HEK293 (cell line): ENCODE results near the gene PRR5.

Experiments used
- CTCF ChIA-PET: fragments of 350-600 bp; formaldehyde crosslinking; extraction: SDS; loops from one replicate; lab custom pipeline; 2021; ENCODE audit warnings: antibody characterized with exemption; lab: Yijun Ruan, JAX
- POLR2A ChIA-PET: fragments of 300-600 bp; formaldehyde crosslinking; extraction: SDS; loops from one replicate; lab custom pipeline; 2020; ENCODE audit warnings: antibody characterized with exemption, inconsistent platforms; lab: Yijun Ruan, JAX
- H3K27ac ChIP-seq: fragments of 200-500 bp; sonication (Bioruptor generic); 2 replicates; pipeline ENCODE4 v1.5.1; 2014; ENCODE audit warnings: low read depth, low read length, control low read depth, inconsistent platforms; ENCODE audit errors: extremely low read depth
- H3K36me3 ChIP-seq, 2 experiments: fragments of 200-500 bp in 1 of 2; sonication (Bioruptor generic) in 1 of 2; 1 replicate in 1 of 2; 2 replicates in 1 of 2; pipeline ENCODE4 v1.5.1; 2014 to 2017; ENCODE audit warnings: inconsistent platforms in 2 of 2, low read length in 2 of 2; ENCODE audit not compliant: control insufficient read depth in 2 of 2, insufficient read depth in 1 of 2
- H3K4me1 ChIP-seq: fragments of 200-500 bp; sonication (Bioruptor generic); 2 replicates; pipeline ENCODE4 v1.5.1; 2014; ENCODE audit warnings: mild to moderate bottlenecking, low read length, inconsistent platforms; ENCODE audit not compliant: control insufficient read depth, insufficient read depth
- H3K4me3 ChIP-seq: 2 replicates; pipeline ENCODE4 v1.5.1; 2011; ENCODE audit warnings: low read depth, mild to moderate bottlenecking, control low read depth, low read length, moderate library complexity
- H3K9me3 ChIP-seq: fragments of 200-500 bp; sonication (Bioruptor generic); 2 replicates; pipeline ENCODE4 v1.5.1; 2014; ENCODE audit warnings: low read depth, low read length, inconsistent platforms; ENCODE audit not compliant: control insufficient read depth, insufficient read depth
- ATF2 ChIP-seq: fragments of 450-650 bp; formaldehyde crosslinking; IDR thresholded peaks from 2 replicates; pipeline ENCODE4 v1.5.1; 2016; ENCODE audit warnings: missing biosample characterization, missing genetic modification characterization, low read depth
- HOXC10 ChIP-seq: sonication (generic); formaldehyde crosslinking; IDR thresholded peaks from 2 replicates; pipeline ENCODE4 v1.8.1; 2023; ENCODE audit warnings: mild to moderate bottlenecking, missing genetic modification reagents
- KLF17 ChIP-seq: fragments of 450-650 bp; formaldehyde crosslinking; IDR thresholded peaks from 2 replicates; pipeline ENCODE4 v1.5.1; 2016; ENCODE audit warnings: missing biosample characterization, missing genetic modification characterization
- OVOL3 ChIP-seq: fragments of 450-650 bp; formaldehyde crosslinking; IDR thresholded peaks from 2 replicates; pipeline ENCODE4 v1.5.1; 2016; ENCODE audit warnings: missing biosample characterization, missing genetic modification characterization
- PBX3 ChIP-seq: sonication (generic); formaldehyde crosslinking; IDR thresholded peaks from 2 replicates; pipeline ENCODE4 v1.8.1; 2022; ENCODE audit warnings: mild to moderate bottlenecking, moderate library complexity, missing genetic modification reagents
- REPIN1 ChIP-seq: fragments of 450-650 bp; formaldehyde crosslinking; IDR thresholded peaks from 2 replicates; pipeline ENCODE4 v1.5.1; 2017; ENCODE audit warnings: missing biosample characterization, missing genetic modification characterization, low read depth
- SP3 ChIP-seq: fragments of 450-650 bp; formaldehyde crosslinking; IDR thresholded peaks from 2 replicates; pipeline ENCODE4 v1.5.1; 2016; ENCODE audit warnings: missing biosample characterization, missing genetic modification characterization
- SP7 ChIP-seq: fragments of 450-650 bp; formaldehyde crosslinking; IDR thresholded peaks from 2 replicates; pipeline ENCODE4 v1.5.1; 2016; ENCODE audit warnings: missing biosample characterization, missing genetic modification characterization
- TRIM28 ChIP-seq: IDR thresholded peaks from 2 replicates; pipeline ENCODE4 v1.6.1; 2011; ENCODE audit warnings: low read length, control low read depth, borderline replicate concordance
- ZBTB20 ChIP-seq: fragments of 450-650 bp; formaldehyde crosslinking; IDR thresholded peaks from 2 replicates; pipeline ENCODE4 v1.5.1; 2016; ENCODE audit warnings: missing biosample characterization, missing genetic modification characterization
- ZBTB26 ChIP-seq: fragments of 450-650 bp; formaldehyde crosslinking; optimal IDR thresholded peaks from 2 replicates; pipeline ENCODE3; 2016; ENCODE audit warnings: missing biosample characterization, mild to moderate bottlenecking, missing genetic modification characterization
- ZEB2 ChIP-seq: fragments of 450-650 bp; formaldehyde crosslinking; IDR thresholded peaks from 2 replicates; pipeline ENCODE4 v1.5.1; 2016; ENCODE audit warnings: missing biosample characterization, missing genetic modification characterization
- ZFHX2 ChIP-seq: fragments of 450-650 bp; formaldehyde crosslinking; conservative IDR thresholded peaks from 2 replicates; pipeline ENCODE4 v1.5.1; 2016; ENCODE audit warnings: missing biosample characterization, missing genetic modification characterization
- ZNF155 ChIP-seq: fragments of 450-650 bp; formaldehyde crosslinking; IDR thresholded peaks from 2 replicates; pipeline ENCODE4 v1.5.1; 2016; ENCODE audit warnings: missing biosample characterization, missing genetic modification characterization
- ZNF16 ChIP-seq: fragments of 450-650 bp; formaldehyde crosslinking; IDR thresholded peaks from 2 replicates; pipeline ENCODE4 v1.5.1; 2016; ENCODE audit warnings: low read depth, missing biosample characterization, missing genetic modification characterization
- ZNF266 ChIP-seq: fragments of 450-650 bp; formaldehyde crosslinking; IDR thresholded peaks from 2 replicates; pipeline ENCODE4 v1.5.1; 2016; ENCODE audit warnings: missing biosample characterization, missing genetic modification characterization, low read depth
- ZNF394 ChIP-seq: fragments of 450-650 bp; formaldehyde crosslinking; IDR thresholded peaks from 2 replicates; pipeline ENCODE4 v1.5.1; 2016; ENCODE audit warnings: missing biosample characterization, missing genetic modification characterization, mild to moderate bottlenecking, moderate library complexity, borderline replicate concordance
- ZNF404 ChIP-seq: fragments of 450-650 bp; formaldehyde crosslinking; IDR thresholded peaks from 2 replicates; pipeline ENCODE4 v1.5.1; 2017; ENCODE audit warnings: missing biosample characterization, missing genetic modification characterization
- ZNF585B ChIP-seq: fragments of 450-650 bp; formaldehyde crosslinking; IDR thresholded peaks from 2 replicates; pipeline ENCODE4 v1.5.1; 2016; ENCODE audit warnings: missing biosample characterization, missing genetic modification characterization
- ZNF610 ChIP-seq: fragments of 450-650 bp; formaldehyde crosslinking; IDR thresholded peaks from 2 replicates; pipeline ENCODE4 v1.5.1; 2016; ENCODE audit warnings: missing biosample characterization, missing genetic modification characterization, borderline replicate concordance
- ZNF624 ChIP-seq: fragments of 450-650 bp; formaldehyde crosslinking; IDR thresholded peaks from 2 replicates; pipeline ENCODE4 v1.5.1; 2017; ENCODE audit warnings: missing biosample characterization, missing genetic modification characterization
- ZNF704 ChIP-seq: fragments of 450-650 bp; formaldehyde crosslinking; IDR thresholded peaks from 2 replicates; pipeline ENCODE4 v1.5.1; 2016; ENCODE audit warnings: missing biosample characterization, missing genetic modification characterization
- ZNF768 ChIP-seq: fragments of 450-650 bp; formaldehyde crosslinking; IDR thresholded peaks from 2 replicates; pipeline ENCODE4 v1.5.1; 2018; ENCODE audit warnings: missing biosample characterization, mild to moderate bottlenecking, missing genetic modification characterization
- ZNF776 ChIP-seq: fragments of 450-650 bp; formaldehyde crosslinking; IDR thresholded peaks from 2 replicates; pipeline ENCODE4 v1.5.0; 2017; ENCODE audit warnings: missing biosample characterization, missing genetic modification characterization, borderline replicate concordance
- ZNF791 ChIP-seq: fragments of 450-650 bp; formaldehyde crosslinking; IDR thresholded peaks from 2 replicates; pipeline ENCODE4 v1.5.1; 2016; ENCODE audit warnings: missing biosample characterization, missing genetic modification characterization

PRR5 gene

GRCh38 chr22:44711690-44712555, 9.9 kb downstream of the PRR5 start:
- Histone ChIP-seq H3K4me1 (peaks cover 2% of the 10 kb centered on the region; the same call in 1 of the 2 replicates), H3K27ac (no peak overlapping the region), H3K36me3 (peaks cover 0 to 4% of the 10 kb centered on the region in 2 experiments; a peak in 2 of 3 replicates), H3K4me3 (no peak overlapping the region), H3K9me3 (no peaks in the 10 kb centered on the region)
- POLR2A ChIA-PET = no interaction called here
- CTCF ChIA-PET = interaction anchor here (1.6 kb wide), 1 partner anchor 23 kb away, joined by 6 read pairs; no protein-coding TSS in a partner anchor
- TF ChIP-seq KLF17 (tag by site-specific recombination) = no peak
- TF ChIP-seq ZNF768 (tag by site-specific recombination) = no peak
- TF ChIP-seq ZNF155 (tag by site-specific recombination) = no peak
- TF ChIP-seq ZNF16 = no peak
- no peak for TF ChIP-seq ZEB2 (tag by site-specific recombination)
- no peak for TF ChIP-seq ZFHX2 (tag by site-specific recombination)
- no peak for TF ChIP-seq SP3 (tag by site-specific recombination)
- no peak for TF ChIP-seq ZNF266 (tag by site-specific recombination)
- TF ChIP-seq ZNF791 (tag by site-specific recombination) = no peak
- no peak for TF ChIP-seq ZNF704 (tag by site-specific recombination)
- no peak for TF ChIP-seq ZNF394 (tag by site-specific recombination)
- no peak for TF ChIP-seq SP7 (tag by site-specific recombination)
- TF ChIP-seq ZNF610 (tag by site-specific recombination) = no peak
- TF ChIP-seq ZNF624 (tag by site-specific recombination) = no peak
- no peak for TF ChIP-seq HOXC10 (CRISPR knock-in tag)
- TF ChIP-seq TRIM28 = no peak

GRCh38 chr22:44712962-44713361, 11.0 kb downstream of the PRR5 start:
- peaks cover 0 to 4% of the 10 kb centered on the region in 2 experiments; a peak in 2 of 3 replicates for H3K36me3 ChIP-seq
- ChIA-PET CTCF (interaction anchor here (0.6 to 1.6 kb wide), 2 partner anchors 22 to 34 kb away, joined by 3 to 6 read pairs; no protein-coding TSS in a partner anchor), POLR2A (no interaction called here)
- peaks cover 2% of the 10 kb centered on the region; the same call in 1 of the 2 replicates for H3K4me1 ChIP-seq
- no peak overlapping the region for H3K27ac ChIP-seq
- H3K4me3 ChIP-seq = no peak overlapping the region
- no peaks in the 10 kb centered on the region for H3K9me3 ChIP-seq
- TF ChIP-seq ZNF610 (tag by site-specific recombination) (no peak), ZBTB26 (no peak), ZNF585B (tag by site-specific recombination) (no peak), ATF2 (no peak), OVOL3 (tag by site-specific recombination) (no peak), ZNF704 (tag by site-specific recombination) (no peak), ZNF768 (tag by site-specific recombination) (no peak), ZBTB20 (tag by site-specific recombination) (no peak), REPIN1 (tag by site-specific recombination) (no peak), ZNF404 (tag by site-specific recombination) (no peak), PBX3 (CRISPR knock-in tag) (no peak), ZNF776 (tag by site-specific recombination) (no peak)
